ENCODE measurements around the gene ZBTB26.

The ZBTB26 gene

GRCh38 chr9:122951056-122951455 is 19.7 kb upstream of the ZBTB26 start:
- no peak for TF ChIP-seq CTCF (IDR thresholded peaks at IDR 0.05; ENCODE audit: control insufficient read depth, insufficient read depth, low read depth, low read length, missing control alignments)
- H3K4me3 ChIP-seq (ENCODE audit: control insufficient read depth, low read depth, low read length), result no peak overlapping the region
- DNase-seq (ENCODE audit: low read depth), result no peak

- no peak overlapping the region for H3K4me3 ChIP-seq (ENCODE audit: control insufficient read depth, low read depth, low read length)
- no peak for TF ChIP-seq CTCF (IDR thresholded peaks at IDR 0.05; ENCODE audit: control insufficient read depth, insufficient read depth, low read depth, low read length, missing control alignments)
- DNase-seq (ENCODE audit: low read depth), result no peak
These were observed 19.0 kb upstream of the ZBTB26 start for GRCh38 chr9:122950263-122950662.

- H3K4me3 ChIP-seq (ENCODE audit: control insufficient read depth, low read depth, low read length), result no peak overlapping the region
- DNase-seq (ENCODE audit: low read depth), result no peak
- TF ChIP-seq CTCF (IDR thresholded peaks at IDR 0.05; ENCODE audit: control insufficient read depth, insufficient read depth, low read depth, low read length, missing control alignments), result no peak
These were observed 18.4 kb upstream of the ZBTB26 start for GRCh38 chr9:122949696-122950095.

GRCh38 chr9:122948313-122948712 is 17.0 kb upstream of the ZBTB26 start:
- H3K4me3 ChIP-seq (ENCODE audit: control insufficient read depth, low read depth, low read length), result no peak overlapping the region
- no peak for TF ChIP-seq CTCF (IDR thresholded peaks at IDR 0.05; ENCODE audit: control insufficient read depth, insufficient read depth, low read depth, low read length, missing control alignments)
- DNase-seq (ENCODE audit: low read depth), result no peak

- no peak for TF ChIP-seq CTCF (IDR thresholded peaks at IDR 0.05; ENCODE audit: control insufficient read depth, insufficient read depth, low read depth, low read length, missing control alignments)
- DNase-seq (ENCODE audit: low read depth), result no peak
- H3K4me3 ChIP-seq (ENCODE audit: control insufficient read depth, low read depth, low read length), result no peak overlapping the region
These were observed 15.2 kb upstream of the ZBTB26 start for GRCh38 chr9:122946461-122947005.

GRCh38 chr9:122944960-122945888 is 13.9 kb upstream of the ZBTB26 start:
- TF ChIP-seq CTCF (IDR thresholded peaks at IDR 0.05; ENCODE audit: control insufficient read depth, insufficient read depth, low read depth, low read length, missing control alignments), result no peak
- H3K4me3 ChIP-seq (ENCODE audit: control insufficient read depth, low read depth, low read length), result no peak overlapping the region
- DNase-seq (ENCODE audit: low read depth), result no peak

Measured in AG09309 (cell line).